GM23338 (cell line): ENCODE results near the gene MAP6D1.

Source experiments
- CTCF ChIP-seq, 2 experiments: fragments of 200-600 bp in 1 of 2; sonication (generic) in 1 of 2; conservative IDR thresholded peaks; 2 replicates each; pipeline versions ENCODE4 v1.5.1 to v1.6.1; 2016 to 2017; ENCODE audit warnings: antibody characterized with exemption in 2 of 2, low read depth in 2 of 2, mild to moderate bottlenecking in 2 of 2, moderate library complexity in 1 of 2
- EZH2 ChIP-seq: fragments of 200-600 bp; sonication (generic); IDR thresholded peaks from one replicate; pipeline ENCODE4 v1.8.0; 2017; ENCODE audit warnings: antibody characterized with exemption, mild to moderate bottlenecking, low read depth; ENCODE audit not compliant: unreplicated experiment
- NANOG ChIP-seq: IDR thresholded peaks from 2 replicates; pipeline ENCODE4 v1.6.1; 2016; ENCODE audit warnings: antibody characterized with exemption, borderline replicate concordance
- POLR2AphosphoS5 ChIP-seq: IDR thresholded peaks from 2 replicates; pipeline ENCODE4 v1.6.1; 2016; ENCODE audit warnings: antibody characterized with exemption, low read depth

GRCh38 chr3:183810643-183811594 is 14.5 kb downstream of the MAP6D1 start:
- TF ChIP-seq CTCF (conservative IDR thresholded peaks at IDR 0.05; ENCODE audit: low read depth in 2 of 2), result no peak
- TF ChIP-seq EZH2, result no peak
- no peak for TF ChIP-seq POLR2AphosphoS5
- no peak for TF ChIP-seq NANOG
